Mesenchymal stem cell (in vitro differentiated cells and primary cell): ENCODE results near the gene ZHX3.

Source experiments
- DNase-seq: peaks from one replicate; pipeline ENCODE4 v3.0.0-alpha.2; 2013
- H2AFZ ChIP-seq: one replicate; pipeline ENCODE4 v1.6.1; 2013; ENCODE audit warnings: low read depth, mild to moderate bottlenecking, control low read depth, inconsistent platforms, low read length, moderate library complexity
- H2AK5ac ChIP-seq: 2 replicates; pipeline ENCODE4 v1.6.1; 2013; ENCODE audit warnings: low read length, moderate library complexity, mild to moderate bottlenecking, inconsistent platforms; ENCODE audit not compliant: severe bottlenecking
- H2BK120ac ChIP-seq: one replicate; pipeline ENCODE4 v1.6.1; 2013; ENCODE audit warnings: low read depth, mild to moderate bottlenecking, inconsistent platforms, low read length, moderate library complexity
- H2BK12ac ChIP-seq, 2 experiments: one replicate each; pipeline ENCODE4 v1.6.1; 2013; ENCODE audit warnings: inconsistent platforms in 2 of 2, low read length in 2 of 2, mild to moderate bottlenecking in 2 of 2, moderate library complexity in 2 of 2, control low read depth in 1 of 2
- H2BK15ac ChIP-seq: one replicate; pipeline ENCODE4 v1.6.1; 2013; ENCODE audit warnings: mild to moderate bottlenecking, low read depth, inconsistent platforms; ENCODE audit not compliant: poor library complexity, severe bottlenecking
- H2BK5ac ChIP-seq: 2 replicates; pipeline ENCODE4 v1.6.1; 2013; ENCODE audit warnings: low read depth, mild to moderate bottlenecking, low read length, control low read depth, inconsistent platforms; ENCODE audit not compliant: poor library complexity, severe bottlenecking
- H3K14ac ChIP-seq, 2 experiments: one replicate each; pipeline ENCODE4 v1.6.1; 2013; ENCODE audit warnings: inconsistent platforms in 2 of 2, low read length in 2 of 2, control low read depth in 1 of 2, mild to moderate bottlenecking in 1 of 2, moderate library complexity in 1 of 2
- H3K18ac ChIP-seq, 2 experiments: one replicate each; pipeline ENCODE4 v1.6.1; 2013; ENCODE audit warnings: inconsistent platforms in 2 of 2, low read length in 2 of 2, control low read depth in 1 of 2, low read depth in 1 of 2, mild to moderate bottlenecking in 1 of 2
- H3K23ac ChIP-seq, 2 experiments: one replicate each; pipeline ENCODE4 v1.6.1; 2013; ENCODE audit warnings: inconsistent platforms in 2 of 2, low read length in 2 of 2, mild to moderate bottlenecking in 2 of 2, moderate library complexity in 2 of 2, control low read depth in 1 of 2
- H3K27ac ChIP-seq: 2 replicates; pipeline ENCODE4 v1.5.1; 2013; ENCODE audit warnings: mild to moderate bottlenecking, moderate library complexity, low read length, control low read depth, inconsistent platforms; ENCODE audit not compliant: poor library complexity, severe bottlenecking
- H3K27me3 ChIP-seq, 2 experiments: 2 replicates each; pipeline versions ENCODE4 v1.6.1 to v1.7.0; 2013; ENCODE audit warnings: low read length in 2 of 2, mild to moderate bottlenecking in 2 of 2, moderate library complexity in 2 of 2, control low read depth in 1 of 2, inconsistent platforms in 1 of 2; ENCODE audit not compliant: control insufficient read depth in 1 of 2, insufficient read depth in 1 of 2
- H3K36me3 ChIP-seq, 2 experiments: 2 replicates each; pipeline versions ENCODE4 v1.6.1 to v1.7.0; 2013; ENCODE audit warnings: low read length in 2 of 2, control low read depth in 1 of 2, inconsistent platforms in 1 of 2, low read depth in 1 of 2, mild to moderate bottlenecking in 1 of 2; ENCODE audit not compliant: insufficient read depth in 2 of 2, control insufficient read depth in 1 of 2
- H3K4ac ChIP-seq, 2 experiments: one replicate each; pipeline ENCODE4 v1.6.1; 2013; ENCODE audit warnings: inconsistent platforms in 2 of 2, low read length in 2 of 2, mild to moderate bottlenecking in 2 of 2, moderate library complexity in 2 of 2, control low read depth in 1 of 2, low read depth in 1 of 2
- H3K4me1 ChIP-seq: 2 replicates; pipeline ENCODE4 v1.6.1; 2013; ENCODE audit warnings: low read depth, low read length, control low read depth; ENCODE audit not compliant: control insufficient read depth, insufficient read depth
- H3K4me2 ChIP-seq: 2 replicates; pipeline ENCODE4 v1.6.1; 2013; ENCODE audit warnings: low read length, mild to moderate bottlenecking, inconsistent platforms; ENCODE audit not compliant: poor library complexity, severe bottlenecking
- H3K4me3 ChIP-seq, 2 experiments: 2 replicates each; pipeline versions ENCODE4 v1.5.1 to v1.7.0; 2013; ENCODE audit warnings: low read length in 2 of 2, mild to moderate bottlenecking in 2 of 2, control low read depth in 1 of 2, low read depth in 1 of 2; ENCODE audit not compliant: insufficient read depth in 1 of 2
- H3K79me1 ChIP-seq: replicated peaks from 2 replicates; pipeline ENCODE4 v1.6.1; 2013; ENCODE audit warnings: mild to moderate bottlenecking, control low read depth, low read length, inconsistent platforms; ENCODE audit not compliant: poor library complexity, severe bottlenecking
- H3K9ac ChIP-seq: 2 replicates; pipeline ENCODE4 v1.7.0; 2013; ENCODE audit warnings: mild to moderate bottlenecking, low read length, moderate library complexity
- H3K9me3 ChIP-seq: 2 replicates; pipeline ENCODE4 v1.7.0; 2013; ENCODE audit warnings: mild to moderate bottlenecking, low read length; ENCODE audit not compliant: control insufficient read depth
- H4K8ac ChIP-seq: one replicate; pipeline ENCODE4 v1.6.1; 2013; ENCODE audit warnings: inconsistent platforms, mild to moderate bottlenecking, low read length, moderate library complexity
- H4K91ac ChIP-seq: one replicate; pipeline ENCODE4 v1.6.1; 2013; ENCODE audit warnings: mild to moderate bottlenecking, low read length, inconsistent platforms
- WGBS: methylation state at CpG from one replicate; pipeline ENCODE4 v1.1.7; 2013; ENCODE audit warnings: mixed read lengths; 5-methylcytosine and 5-hydroxymethylcytosine counted together

The ZHX3 gene

DNA sequence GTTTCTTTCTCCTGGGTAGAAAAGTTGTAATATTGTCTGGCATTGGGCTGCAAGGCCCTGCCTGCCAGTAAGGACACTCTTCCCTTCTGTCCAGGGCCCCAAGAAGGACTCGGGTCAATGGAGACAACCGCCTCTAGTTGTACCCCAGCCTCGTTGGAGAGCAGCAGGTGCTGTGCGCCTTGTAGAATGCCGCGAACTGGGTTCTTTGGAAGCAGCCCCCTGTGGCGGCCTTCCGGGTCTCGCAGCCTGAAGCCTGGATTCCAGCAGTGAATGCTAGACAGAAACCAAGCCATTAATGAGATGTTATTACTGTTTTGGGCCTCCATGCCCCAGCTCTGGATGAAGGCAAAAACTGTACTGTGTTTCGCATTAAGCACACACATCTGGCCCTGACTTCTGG lies 143.2 kb downstream of the ZHX3 start:
- Histone ChIP-seq H3K4me3 (no peak overlapping the region), H4K8ac (no peak overlapping the region), H3K27ac (peak overlapping the region; percentile 2), H3K27me3 (no peaks in the 10 kb centered on the region), H2BK5ac (no peak overlapping the region), H3K4me2 (no peak overlapping the region), H2BK12ac (no peak overlapping the region), H3K36me3 (peaks cover 67 to 72% of the 10 kb centered on the region in 2 experiments), H3K9me3 (no peaks in the 10 kb centered on the region), H3K79me1 (peaks cover 32% of the 10 kb centered on the region), H3K4ac (no peak overlapping the region), H3K18ac (peak overlapping the region in 1 of 2 experiments; percentile 25), H3K4me1 (peaks cover 28% of the 10 kb centered on the region), H3K9ac (no peak overlapping the region), H3K14ac (no peak overlapping the region), H3K23ac (no peak overlapping the region), H2AK5ac (no peak overlapping the region), H2BK15ac (no peak overlapping the region), H2AFZ (no peak overlapping the region), H2BK120ac (no peak overlapping the region), H4K91ac (no peak overlapping the region)
- DNase-seq, result no peak
- WGBS, result 99% methylated on average over 10 of the region's 10 CpGs

DNA sequence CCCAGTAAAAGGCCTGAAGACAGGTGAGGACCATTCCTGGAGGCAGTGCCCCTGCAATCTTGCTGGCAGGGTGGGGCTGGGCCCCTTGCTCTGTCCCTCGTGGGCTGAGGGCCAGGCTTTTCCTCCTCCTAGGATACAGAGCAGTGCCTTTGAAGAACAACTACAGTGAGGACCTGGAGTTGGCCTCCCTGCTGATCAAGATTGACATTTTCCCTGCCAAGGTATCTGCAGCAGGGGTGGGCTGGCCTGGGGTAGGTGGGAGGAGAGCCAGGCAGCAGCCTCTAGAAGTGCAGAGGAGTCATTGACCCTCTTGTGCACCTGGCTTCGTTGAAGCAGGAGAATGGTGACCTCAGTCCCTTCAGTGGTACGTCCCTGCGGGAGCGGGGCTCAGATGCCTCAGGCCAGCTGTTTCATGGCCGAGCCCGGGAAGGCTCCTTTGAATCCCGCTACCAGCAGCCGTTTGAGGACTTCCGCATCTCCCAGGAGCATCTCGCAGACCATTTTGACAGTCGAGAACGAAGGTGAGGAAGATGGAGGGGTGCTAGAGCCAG lies 143.7 kb downstream of the ZHX3 start:
- Histone ChIP-seq H2BK120ac (no peak overlapping the region), H3K23ac (no peak overlapping the region), H4K91ac (no peak overlapping the region), H2BK5ac (no peak overlapping the region), H3K27me3 (no peaks in the 10 kb centered on the region), H3K4me1 (peaks cover 28% of the 10 kb centered on the region), H3K9ac (peak overlapping the region; percentile 1), H3K14ac (no peak overlapping the region), H2AK5ac (peak overlapping the region; percentile 33), H2BK15ac (no peak overlapping the region), H2BK12ac (no peak overlapping the region), H4K8ac (no peak overlapping the region), H3K4ac (no peak overlapping the region), H3K27ac (no peak overlapping the region), H3K4me3 (no peak overlapping the region), H3K36me3 (peaks cover 72 to 74% of the 10 kb centered on the region in 2 experiments), H2AFZ (no peak overlapping the region), H3K79me1 (peaks cover 33% of the 10 kb centered on the region), H3K9me3 (no peaks in the 10 kb centered on the region), H3K4me2 (no peak overlapping the region), H3K18ac (no peak overlapping the region)
- WGBS, result 93% methylated on average over 13 of the region's 13 CpGs
- DNase-seq, result no peak

DNA sequence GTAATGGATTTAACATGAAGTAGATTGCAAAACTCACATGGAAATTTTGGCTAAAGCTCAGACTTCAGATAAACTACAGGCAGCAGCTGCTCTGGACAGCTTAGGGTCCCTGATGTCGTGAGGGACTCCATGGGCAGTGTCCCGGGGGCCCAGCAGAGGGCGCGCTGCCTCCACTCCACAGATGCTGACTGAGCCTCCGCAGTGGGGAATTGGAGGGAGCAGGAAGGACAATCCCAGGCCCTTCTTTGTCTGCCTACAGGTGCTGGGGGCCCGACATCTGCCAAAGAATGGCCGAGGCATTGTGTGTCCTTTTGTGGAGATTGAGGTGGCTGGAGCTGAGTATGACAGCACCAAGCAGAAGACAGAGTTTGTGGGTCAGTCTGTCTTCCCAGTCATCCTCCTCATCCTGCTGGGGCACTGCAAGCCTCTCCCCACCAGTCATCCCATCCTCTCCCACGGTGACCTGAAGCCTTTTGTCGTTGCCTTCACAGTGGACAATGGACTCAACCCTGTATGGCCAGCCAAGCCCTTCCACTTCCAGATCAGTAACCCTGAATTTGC lies 144.3 kb downstream of the ZHX3 start:
- H3K27me3 ChIP-seq, result no peaks in the 10 kb centered on the region
- H3K9me3 ChIP-seq, result no peaks in the 10 kb centered on the region
- peaks cover 24% of the 10 kb centered on the region for H3K4me1 ChIP-seq
- H2BK120ac ChIP-seq, result no peak overlapping the region
- no peak overlapping the region for H4K8ac ChIP-seq
- H2BK15ac ChIP-seq, result no peak overlapping the region
- H3K27ac ChIP-seq, result no peak overlapping the region
- DNase-seq, result peak; percentile 68
- 53% methylated on average over 7 of the region's 9 CpGs for WGBS
- H4K91ac ChIP-seq, result no peak overlapping the region
- no peak overlapping the region for H2AK5ac ChIP-seq
- no peak overlapping the region for H3K4ac ChIP-seq
- H3K4me2 ChIP-seq, result no peak overlapping the region
- no peak overlapping the region for H2AFZ ChIP-seq
- H3K9ac ChIP-seq, result peak overlapping the region; percentile 1
- no peak overlapping the region for H2BK5ac ChIP-seq
- H3K36me3 ChIP-seq, result peaks cover 78 to 79% of the 10 kb centered on the region in 2 experiments
- no peak overlapping the region for H3K18ac ChIP-seq
- no peak overlapping the region for H3K4me3 ChIP-seq
- no peak overlapping the region for H3K14ac ChIP-seq
- no peak overlapping the region for H2BK12ac ChIP-seq
- H3K79me1 ChIP-seq, result peaks cover 36% of the 10 kb centered on the region
- H3K23ac ChIP-seq, result no peak overlapping the region

DNA sequence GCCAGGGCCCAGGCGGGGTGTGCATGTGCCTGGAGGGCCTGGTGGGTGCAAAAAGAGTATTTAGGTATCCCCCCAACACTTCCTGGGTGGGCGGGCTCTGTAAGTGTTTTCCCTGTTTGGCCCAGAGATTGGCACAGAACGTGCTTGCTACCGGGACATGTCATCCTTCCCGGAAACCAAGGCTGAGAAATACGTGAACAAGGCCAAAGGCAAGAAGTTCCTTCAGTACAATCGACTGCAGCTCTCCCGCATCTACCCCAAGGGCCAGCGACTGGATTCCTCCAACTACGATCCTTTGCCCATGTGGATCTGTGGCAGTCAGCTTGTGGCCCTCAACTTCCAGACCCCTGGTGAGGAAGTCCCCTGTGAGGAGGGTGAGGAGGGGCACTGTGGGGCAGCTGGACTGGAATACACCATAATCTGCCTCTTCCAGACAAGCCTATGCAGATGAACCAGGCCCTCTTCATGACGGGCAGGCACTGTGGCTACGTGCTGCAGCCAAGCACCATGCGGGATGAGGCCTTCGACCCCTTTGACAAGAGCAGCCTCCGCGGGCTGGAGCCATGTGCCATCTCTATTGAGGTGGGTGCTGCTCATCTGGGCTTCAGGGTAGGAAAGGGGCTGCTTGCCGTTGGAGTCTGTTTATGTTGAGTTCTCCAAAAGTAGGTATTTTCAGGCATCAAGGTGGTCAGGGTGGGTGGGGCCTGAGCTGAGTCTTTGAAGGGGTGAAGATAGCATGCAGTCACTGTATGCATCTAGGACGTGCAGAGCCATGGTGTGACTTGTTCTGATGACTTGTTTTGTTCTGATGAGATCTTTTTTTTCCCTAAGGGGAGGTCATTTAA lies 145.0 kb downstream of the ZHX3 start:
- H3K4me1 ChIP-seq, result peaks cover 21% of the 10 kb centered on the region
- no peak overlapping the region for H2BK5ac ChIP-seq
- H3K27me3 ChIP-seq, result no peaks in the 10 kb centered on the region
- no peak overlapping the region for H2BK15ac ChIP-seq
- H3K36me3 ChIP-seq, result peaks cover 82 to 86% of the 10 kb centered on the region in 2 experiments
- H3K14ac ChIP-seq, result no peak overlapping the region
- H3K4me2 ChIP-seq, result no peak overlapping the region
- H3K79me1 ChIP-seq, result peaks cover 41% of the 10 kb centered on the region
- H3K18ac ChIP-seq, result no peak overlapping the region
- no peak overlapping the region for H2BK12ac ChIP-seq
- no peaks in the 10 kb centered on the region for H3K9me3 ChIP-seq
- H4K91ac ChIP-seq, result no peak overlapping the region
- no peak overlapping the region for H3K4me3 ChIP-seq
- WGBS, result 93% methylated on average over 18 of the region's 18 CpGs
- H2BK120ac ChIP-seq, result no peak overlapping the region
- H3K9ac ChIP-seq, result peak overlapping the region; percentile 22
- H3K4ac ChIP-seq, result no peak overlapping the region
- no peak overlapping the region for H3K27ac ChIP-seq
- DNase-seq, result no peak
- no peak overlapping the region for H2AK5ac ChIP-seq
- H2AFZ ChIP-seq, result no peak overlapping the region
- H3K23ac ChIP-seq, result peak overlapping the region in 1 of 2 experiments; percentile 42
- H4K8ac ChIP-seq, result no peak overlapping the region
